GM19023 (cell line): ENCODE measurements around the gene FSIP1.

Experiments
- ATAC-seq: cut with Tn5 transposase; IDR thresholded peaks from one replicate; pipeline ENCODE4 v1.9.1; 2021; ENCODE audit warnings: mild to moderate bottlenecking, moderate library complexity; ENCODE audit not compliant: unreplicated experiment

FSIP1 gene

DNA sequence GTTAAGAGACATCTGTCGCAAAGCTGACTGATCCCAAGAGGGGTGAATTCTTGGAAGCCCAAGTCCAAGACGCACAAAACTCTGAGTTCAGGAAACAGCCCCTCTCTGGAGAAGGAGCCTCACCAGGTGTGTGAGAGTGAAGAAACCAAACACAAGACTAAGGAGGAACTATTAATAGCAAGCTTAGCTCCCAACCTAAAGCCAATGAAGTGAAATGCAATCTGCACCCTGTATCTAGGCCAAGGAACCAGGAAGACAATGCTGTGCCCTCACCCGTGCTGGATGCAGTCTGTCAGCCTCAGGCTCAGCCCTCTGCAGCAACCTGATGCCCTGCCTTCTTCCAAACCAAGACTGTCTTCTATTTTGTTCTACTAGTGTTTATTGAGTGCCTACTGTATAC, 224.2 kb downstream of the FSIP1 start:
- no peak for ATAC-seq

DNA sequence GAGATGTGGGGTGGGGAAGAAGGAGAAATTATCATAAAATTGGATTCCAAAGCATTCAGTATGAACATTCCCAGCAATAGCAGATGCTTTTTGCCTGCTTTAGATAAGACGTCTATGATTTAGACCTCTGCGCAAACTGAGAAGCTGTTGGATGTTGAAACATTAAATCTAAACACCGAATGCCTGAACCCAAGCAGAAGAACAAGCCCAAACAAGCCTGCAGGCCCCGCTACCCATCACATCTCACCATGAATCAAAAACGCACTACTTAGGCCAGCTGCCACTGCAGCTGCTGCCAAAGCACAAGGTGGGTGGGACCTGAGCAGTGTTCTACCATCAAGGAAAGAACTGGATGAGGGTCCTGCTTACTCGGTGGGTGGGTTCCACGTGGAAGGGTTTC, 226.2 kb downstream of the FSIP1 start:
- ATAC-seq, result no peak

DNA sequence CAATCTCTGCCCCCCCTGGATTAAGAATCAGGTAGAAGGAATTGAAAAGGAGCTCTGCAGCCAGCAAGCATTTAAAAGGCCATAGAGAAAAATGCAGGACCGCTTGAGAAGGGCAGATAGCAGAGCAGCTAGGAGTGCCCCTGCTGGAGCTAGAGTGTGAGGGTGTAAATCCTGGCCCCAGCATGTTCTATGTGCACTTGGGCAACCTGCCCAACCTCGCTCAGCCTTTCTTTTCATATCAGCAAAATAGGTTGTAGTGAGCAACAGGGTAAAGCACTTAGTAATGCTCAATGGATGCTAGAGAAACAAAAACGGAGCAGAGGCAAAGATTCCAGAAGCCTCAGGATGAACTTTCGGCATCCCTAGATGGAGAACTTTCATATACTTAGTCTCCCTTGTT, 226.8 kb downstream of the FSIP1 start:
- ATAC-seq, result no peak

DNA sequence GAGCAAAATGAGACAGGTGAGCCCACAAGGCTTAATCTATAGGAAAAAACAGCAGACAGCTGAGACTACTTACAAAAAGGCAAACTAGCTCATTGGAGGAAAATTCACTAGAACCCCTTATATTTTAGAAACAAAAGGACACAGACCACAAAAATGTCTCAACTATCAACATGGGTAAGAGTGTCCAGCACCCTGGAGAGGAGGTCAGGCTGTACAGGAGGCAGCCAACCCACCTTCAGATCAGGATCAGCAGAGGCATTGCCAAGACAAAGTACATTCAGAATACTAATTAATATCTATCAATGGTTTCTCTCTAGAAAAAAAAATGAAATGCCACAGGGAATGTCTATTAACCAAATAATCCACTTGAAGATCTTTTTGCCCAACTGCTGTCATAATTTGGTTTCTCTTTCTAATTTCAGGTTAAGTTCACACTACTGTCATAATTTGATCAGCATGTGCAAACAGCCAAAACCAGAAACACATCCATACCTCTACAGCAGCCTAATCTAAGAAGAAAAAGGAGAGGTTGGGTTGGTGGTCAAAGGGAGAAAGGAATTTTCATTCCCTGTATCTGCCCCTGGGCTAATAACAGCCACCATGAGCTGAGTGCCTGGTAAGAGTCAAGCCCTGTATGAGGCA, 227.8 kb downstream of the FSIP1 start:
- no peak for ATAC-seq

DNA sequence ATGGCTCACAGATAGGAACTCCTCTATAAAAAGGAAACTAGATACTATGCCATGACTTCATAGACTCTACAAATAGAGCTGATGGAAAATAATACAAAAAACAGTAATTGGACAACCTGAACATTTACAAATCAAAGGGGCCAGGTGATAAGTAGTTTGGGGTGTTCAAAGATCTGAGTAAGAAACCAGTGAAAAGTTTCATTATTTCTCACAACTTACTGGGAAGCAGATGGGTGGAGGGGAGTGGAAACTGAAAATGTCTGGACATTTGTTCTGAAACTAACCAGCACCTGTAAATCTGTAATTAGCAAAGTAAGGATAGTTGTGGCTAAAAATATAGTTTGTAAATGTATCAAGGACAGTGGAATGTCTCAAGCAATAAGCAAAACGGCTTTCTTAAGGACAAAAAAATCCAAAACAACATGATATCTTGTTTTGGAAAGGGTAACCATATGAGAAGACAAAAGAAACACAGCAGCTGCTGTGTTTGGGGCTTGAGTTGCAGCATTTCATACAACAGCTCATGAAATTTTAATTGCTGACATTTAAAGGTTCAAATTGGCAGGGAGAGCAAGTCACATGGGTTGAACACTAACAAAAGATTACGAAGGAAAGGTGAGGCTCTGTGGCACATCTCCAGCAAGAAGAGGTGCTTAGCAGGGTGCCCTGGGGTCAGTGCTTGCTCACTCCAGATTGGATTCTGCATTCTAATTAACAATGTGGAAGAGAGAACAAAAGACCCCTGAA, 228.5 kb downstream of the FSIP1 start:
- ATAC-seq, result no peak

DNA sequence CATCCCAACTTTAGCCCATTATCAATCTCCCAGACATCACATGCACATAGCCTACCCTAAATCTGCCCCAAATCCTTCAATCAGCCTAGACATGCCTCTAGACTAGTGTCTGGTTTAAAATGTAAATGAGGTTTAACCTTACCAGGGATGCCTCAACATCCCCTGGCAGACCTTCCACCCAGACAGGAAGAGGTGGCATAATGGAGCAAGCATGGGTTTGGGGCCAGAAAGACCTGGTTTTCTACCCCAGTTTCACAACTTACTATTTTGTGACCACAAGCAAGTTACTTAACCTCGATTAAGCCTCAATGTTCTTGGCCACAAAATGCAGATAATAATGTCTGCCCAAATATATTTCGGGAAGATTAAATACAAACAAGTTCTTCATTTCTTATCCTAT, 230.1 kb downstream of the FSIP1 start:
- no peak for ATAC-seq

DNA sequence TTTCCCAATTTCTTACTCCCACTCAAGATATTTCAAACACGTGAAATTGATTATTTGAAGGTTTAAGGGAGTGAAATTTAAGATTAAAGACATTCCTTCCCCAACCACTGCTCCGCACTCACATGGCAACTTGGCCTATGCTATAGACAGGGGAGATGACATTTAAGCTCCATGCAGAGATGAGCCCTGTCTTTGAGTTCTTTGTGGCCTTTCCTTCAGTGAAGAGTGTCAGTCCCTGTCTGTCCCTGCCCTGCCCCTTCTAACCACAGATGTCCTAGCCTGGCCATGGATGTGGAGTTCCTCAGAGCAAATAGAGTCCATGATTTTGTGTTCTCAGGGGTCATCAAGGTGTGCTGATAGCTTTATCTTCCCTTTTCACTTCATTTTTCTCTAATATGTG, 231.2 kb downstream of the FSIP1 start:
- ATAC-seq, result no peak
